ENCODE data around the gene CNGA3.

Gene CNGA3

GRCh38 chr2:98311090-98311489, 35.2 kb upstream of the CNGA3 start:
- H3K4me3 ChIP-seq (replicated peaks; ENCODE audit: low read depth, low read length), result no peak overlapping the region
- TF ChIP-seq CTCF (IDR thresholded peaks at IDR 0.05; ENCODE audit: insufficient read depth, low read length, poor library complexity, severe bottlenecking), result no peak
- no peak for DNase-seq (ENCODE audit: extremely low read depth, insufficient read length)
- H3K36me3 ChIP-seq (ENCODE audit: control insufficient read depth, insufficient read depth, low read length), result no peaks in the 10 kb centered on the region
- peaks cover 1% of the 10 kb centered on the region for H3K27me3 ChIP-seq (replicated peaks; ENCODE audit: control insufficient read depth, insufficient read depth, low read length)

- Histone ChIP-seq H3K36me3 (ENCODE audit: control insufficient read depth, insufficient read depth, low read length) (no peaks in the 10 kb centered on the region), H3K4me3 (replicated peaks; ENCODE audit: low read depth, low read length) (no peak overlapping the region), H3K27me3 (replicated peaks; ENCODE audit: control insufficient read depth, insufficient read depth, low read length) (peaks cover 1% of the 10 kb centered on the region)
- peak; percentile 36 for TF ChIP-seq CTCF (IDR thresholded peaks at IDR 0.05; ENCODE audit: insufficient read depth, low read length, poor library complexity, severe bottlenecking)
- DNase-seq (ENCODE audit: extremely low read depth, insufficient read length), result no peak
Observed at GRCh38 chr2:98311771-98312545, 34.3 kb upstream of the CNGA3 start.

GRCh38 chr2:98313492-98314250, 32.6 kb upstream of the CNGA3 start:
- H3K27me3 ChIP-seq (replicated peaks; ENCODE audit: control insufficient read depth, insufficient read depth, low read length), result peaks cover 1% of the 10 kb centered on the region
- no peak for DNase-seq (ENCODE audit: extremely low read depth, insufficient read length)
- no peak overlapping the region for H3K4me3 ChIP-seq (replicated peaks; ENCODE audit: low read depth, low read length)
- no peak for TF ChIP-seq CTCF (IDR thresholded peaks at IDR 0.05; ENCODE audit: insufficient read depth, low read length, poor library complexity, severe bottlenecking)
- H3K36me3 ChIP-seq (ENCODE audit: control insufficient read depth, insufficient read depth, low read length), result no peaks in the 10 kb centered on the region

GRCh38 chr2:98314251-98314650, 32.0 kb upstream of the CNGA3 start:
- Histone ChIP-seq H3K4me3 (replicated peaks; ENCODE audit: low read depth, low read length) (no peak overlapping the region), H3K36me3 (ENCODE audit: control insufficient read depth, insufficient read depth, low read length) (no peaks in the 10 kb centered on the region), H3K27me3 (replicated peaks; ENCODE audit: control insufficient read depth, insufficient read depth, low read length) (peaks cover 1% of the 10 kb centered on the region)
- no peak for TF ChIP-seq CTCF (IDR thresholded peaks at IDR 0.05; ENCODE audit: insufficient read depth, low read length, poor library complexity, severe bottlenecking)
- no peak for DNase-seq (ENCODE audit: extremely low read depth, insufficient read length)

- no peak for DNase-seq (ENCODE audit: extremely low read depth, insufficient read length)
- H3K4me3 ChIP-seq (replicated peaks; ENCODE audit: low read depth, low read length), result no peak overlapping the region
- no peak for TF ChIP-seq CTCF (IDR thresholded peaks at IDR 0.05; ENCODE audit: insufficient read depth, low read length, poor library complexity, severe bottlenecking)
- H3K27me3 ChIP-seq (replicated peaks; ENCODE audit: control insufficient read depth, insufficient read depth, low read length), result no peaks in the 10 kb centered on the region
- H3K36me3 ChIP-seq (ENCODE audit: control insufficient read depth, insufficient read depth, low read length), result no peaks in the 10 kb centered on the region
Observed at GRCh38 chr2:98315957-98316356, 30.3 kb upstream of the CNGA3 start.
